ENCODE data around the gene CRISPLD2. TPM values are rescaled to one million over a fixed set of nuclear protein-coding genes. Genes with fewer than 3 reads are reported as not detected.

The CRISPLD2 gene
- total RNA-seq, 1 donor from 2014 or later = 5.8 TPM

- DNase-seq (ENCODE audit: low read depth) = no peak
- H3K4me3 ChIP-seq (ENCODE audit: low read depth, low read length) = no peak overlapping the region
- TF ChIP-seq CTCF (conservative IDR thresholded peaks at IDR 0.05; ENCODE audit: low read depth, low read length) = no peak
These were observed 97.7 kb downstream of the CRISPLD2 start for GRCh38 chr16:84917492-84917891.

GRCh38 chr16:84918006-84918909, 98.5 kb downstream of the CRISPLD2 start:
- no peak for TF ChIP-seq CTCF (conservative IDR thresholded peaks at IDR 0.05; ENCODE audit: low read depth, low read length)
- DNase-seq (ENCODE audit: low read depth) = no peak
- no peak overlapping the region for H3K4me3 ChIP-seq (ENCODE audit: low read depth, low read length)

- TF ChIP-seq CTCF (conservative IDR thresholded peaks at IDR 0.05; ENCODE audit: low read depth, low read length) = no peak
- DNase-seq (ENCODE audit: low read depth) = no peak
- no peak overlapping the region for H3K4me3 ChIP-seq (ENCODE audit: low read depth, low read length)
These were observed 99.5 kb downstream of the CRISPLD2 start for GRCh38 chr16:84919269-84919668.

DNA sequence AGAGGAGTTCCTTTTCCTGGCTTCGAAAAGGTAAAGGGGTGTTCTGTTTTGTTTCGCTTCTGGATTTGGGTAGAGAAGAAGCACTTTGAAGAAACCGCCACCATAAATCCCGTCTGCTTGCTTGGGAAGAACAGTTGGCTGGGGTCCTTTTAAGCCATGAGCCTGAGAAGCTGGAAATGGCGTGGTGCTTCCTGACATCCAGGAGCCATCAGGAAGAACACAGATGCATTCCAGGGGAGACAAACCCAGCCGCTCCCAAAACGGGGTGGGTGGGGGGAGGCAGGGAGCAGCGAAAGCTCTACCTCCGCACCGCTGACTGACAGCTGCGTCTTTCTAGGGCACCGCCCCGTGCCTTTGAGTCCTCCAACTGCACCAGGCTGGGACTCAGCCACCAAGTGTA, 99.9 kb downstream of the CRISPLD2 start:
- no peak for TF ChIP-seq CTCF (conservative IDR thresholded peaks at IDR 0.05; ENCODE audit: low read depth, low read length)
- DNase-seq (ENCODE audit: low read depth) = no peak
- H3K4me3 ChIP-seq (ENCODE audit: low read depth, low read length) = no peak overlapping the region

GRCh38 chr16:84920333-84920732, 100.5 kb downstream of the CRISPLD2 start:
- TF ChIP-seq CTCF (conservative IDR thresholded peaks at IDR 0.05; ENCODE audit: low read depth, low read length) = no peak
- no peak for DNase-seq (ENCODE audit: low read depth)

DNA sequence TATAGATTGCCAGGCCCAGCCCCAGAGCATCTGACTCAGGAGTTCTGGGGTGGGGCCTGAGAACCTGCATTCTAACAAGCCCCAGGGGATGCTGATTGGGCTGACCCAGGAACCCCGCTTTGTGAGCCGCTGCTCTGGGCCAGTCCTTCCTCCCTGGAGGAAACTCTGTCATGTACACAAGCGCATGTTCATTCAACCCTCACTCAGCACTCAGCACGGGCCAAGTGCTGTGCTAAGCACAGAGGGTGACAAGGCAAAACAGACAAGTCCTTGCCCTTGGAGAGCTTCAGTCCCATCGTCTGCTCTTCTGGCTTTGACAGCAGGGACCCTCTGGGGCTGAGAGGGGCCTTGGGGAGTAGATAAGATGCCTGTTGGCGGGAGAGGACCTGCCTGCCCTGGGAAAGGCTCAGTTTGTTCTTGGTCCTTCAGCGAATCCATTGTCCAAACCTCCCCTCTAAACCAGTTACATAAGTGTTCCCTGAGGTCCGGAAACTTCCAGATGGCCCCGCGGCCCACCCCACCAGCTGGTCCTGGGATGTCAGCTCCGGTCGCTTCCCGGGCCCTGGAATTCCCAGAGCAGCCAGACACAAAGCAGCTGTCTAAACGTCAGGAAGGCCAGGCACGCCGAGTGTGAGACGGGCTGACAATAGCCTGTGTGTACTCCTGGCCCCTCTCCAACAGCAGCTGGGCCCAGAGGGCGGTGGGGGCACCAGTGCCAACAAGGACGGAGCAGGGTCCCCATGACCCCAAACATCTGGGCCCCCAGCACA, 102.8 kb downstream of the CRISPLD2 start:
- DNase-seq (ENCODE audit: low read depth) = no peak
- no peak overlapping the region for H3K4me3 ChIP-seq (ENCODE audit: low read depth, low read length)
- no peak for TF ChIP-seq CTCF (conservative IDR thresholded peaks at IDR 0.05; ENCODE audit: low read depth, low read length)

More at GRCh38 chr16:84920333-84920732, 100.5 kb downstream of the CRISPLD2 start:
- H3K4me3 ChIP-seq (ENCODE audit: low read depth, low read length) = no peak overlapping the region

Measured in epithelial cell of proximal tubule (primary cell).